GM06990 (cell line): ENCODE measurements around the gene CFAP46.
"Not testable (repeated sequence)": the region's sequence is repeated elsewhere in the genome, so short reads cannot be mapped to it uniquely, and the experiment has no call there.

ENCODE experiments used
- DNase-seq: peaks from one replicate; pipeline ENCODE4 v3.0.0-alpha.2; 2011; ENCODE audit not compliant: insufficient read length; ENCODE audit errors: extremely low read depth
- H3K27me3 ChIP-seq: replicated peaks from 2 replicates; pipeline ENCODE4 v1.6.0; 2011; ENCODE audit warnings: low read length; ENCODE audit not compliant: control insufficient read depth, insufficient read depth
- H3K36me3 ChIP-seq: 2 replicates; pipeline ENCODE4 v1.5.1; 2011; ENCODE audit warnings: low read length; ENCODE audit not compliant: control insufficient read depth, insufficient read depth
- H3K4me3 ChIP-seq: replicated peaks from 2 replicates; pipeline ENCODE4 v1.5.1; 2011; ENCODE audit warnings: low read depth, mild to moderate bottlenecking, control low read depth, low read length
- CTCF ChIP-seq: IDR thresholded peaks from 2 replicates; pipeline ENCODE4 v1.5.1; 2011; ENCODE audit warnings: low read length, control low read depth, mild to moderate bottlenecking, inconsistent platforms; ENCODE audit not compliant: insufficient read depth, poor library complexity, severe bottlenecking

The CFAP46 gene

GRCh38 chr10:132776186-132776585, 166.2 kb downstream of the CFAP46 start:
- DNase-seq, result no peak
- H3K4me3 ChIP-seq, result no peak overlapping the region
- TF ChIP-seq CTCF, result no peak
- no peaks in the 10 kb centered on the region; the same call in none of the 2 replicates for H3K36me3 ChIP-seq
- no peaks in the 10 kb centered on the region for H3K27me3 ChIP-seq

- H3K4me3 ChIP-seq, result no peak overlapping the region
- DNase-seq, result no peak
- H3K36me3 ChIP-seq, result no peaks in the 10 kb centered on the region; the same call in none of the 2 replicates
- no peaks in the 10 kb centered on the region for H3K27me3 ChIP-seq
- no peak for TF ChIP-seq CTCF
These were observed 167.2 kb downstream of the CFAP46 start for GRCh38 chr10:132774902-132775863.

GRCh38 chr10:132774181-132774901, 168.0 kb downstream of the CFAP46 start:
- no peaks in the 10 kb centered on the region for H3K27me3 ChIP-seq
- DNase-seq, result no peak
- TF ChIP-seq CTCF, result no peak
- H3K4me3 ChIP-seq, result no peak overlapping the region
- no peaks in the 10 kb centered on the region; the same call in none of the 2 replicates for H3K36me3 ChIP-seq

DNA sequence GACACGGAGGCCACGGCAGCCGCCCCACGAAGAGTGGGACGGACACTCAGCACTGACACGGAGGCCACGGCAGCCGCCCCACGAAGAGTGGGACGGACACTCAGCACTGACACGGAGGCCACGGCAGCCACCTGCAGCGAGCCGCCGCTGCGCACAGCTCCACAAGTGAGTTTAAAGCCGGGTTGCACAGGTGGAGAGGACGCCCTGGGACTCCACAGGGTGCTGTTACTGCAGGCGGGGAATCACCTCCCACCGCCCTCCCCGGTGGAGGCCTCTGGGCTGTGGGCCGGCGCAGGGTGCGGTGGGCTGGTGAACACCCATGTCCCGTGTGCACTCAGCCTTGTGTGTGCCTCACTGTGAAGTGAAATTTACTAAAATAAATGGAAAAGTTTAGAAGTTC, 169.6 kb downstream of the CFAP46 start:
- H3K27me3 ChIP-seq, DNase-seq, H3K4me3 ChIP-seq, H3K36me3 ChIP-seq: not testable (repeated sequence)

DNA sequence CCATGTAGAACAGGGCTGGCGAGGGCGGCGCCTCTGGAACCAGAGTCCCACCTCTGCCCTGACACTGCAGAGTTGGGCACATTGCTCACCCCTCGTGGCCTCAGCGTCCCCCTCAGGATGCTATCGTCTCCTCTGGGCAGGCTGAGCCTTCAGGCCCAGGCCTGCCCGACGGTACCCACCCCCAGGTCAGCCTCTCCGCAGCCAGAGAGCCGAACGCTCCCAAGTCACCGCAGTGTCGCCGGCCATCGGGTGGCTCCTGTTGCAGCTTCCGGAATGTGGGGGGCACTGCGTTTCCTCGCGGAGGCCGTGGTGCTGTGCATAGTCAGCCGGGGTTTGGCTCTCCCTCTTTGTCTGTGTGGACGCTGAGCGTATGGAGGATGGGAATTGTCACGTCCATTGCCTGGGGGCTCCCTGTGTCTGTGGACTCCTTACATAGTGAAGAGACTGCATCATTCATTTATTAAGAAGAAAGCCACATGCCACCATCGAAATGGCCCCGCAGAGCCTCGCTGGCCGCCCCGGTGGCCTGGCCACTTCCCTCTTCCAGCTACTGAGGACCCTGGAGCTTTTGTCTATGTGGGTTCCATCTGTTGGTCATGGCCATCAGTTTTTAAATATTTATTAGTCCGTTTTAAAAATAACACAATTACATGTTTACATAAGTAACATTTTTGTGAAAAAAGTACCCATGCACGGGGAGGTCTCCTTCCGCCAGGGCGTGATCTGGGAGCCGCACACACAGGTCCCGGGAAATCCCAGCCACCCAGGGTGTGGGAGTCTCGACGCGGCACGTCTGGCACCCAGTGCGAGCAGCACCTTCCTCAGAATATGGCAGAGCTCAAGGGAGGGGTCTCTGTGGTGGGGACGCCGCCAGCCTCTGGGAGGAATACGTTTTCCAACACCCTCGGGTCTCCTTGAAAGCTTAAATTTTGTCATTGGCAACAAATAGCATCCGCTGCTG, 172.0 kb downstream of the CFAP46 start:
- Histone ChIP-seq H3K4me3 (no peak overlapping the region), H3K36me3 (no peaks in the 10 kb centered on the region), H3K27me3 (no peaks in the 10 kb centered on the region)
- TF ChIP-seq CTCF, result no peak
- no peak for DNase-seq
